CD4-positive, alpha-beta T cell treated with Interleukin-12 subunit alpha and Interleukin-12 subunit beta, for 1 hour (primary cell): ENCODE results near the gene PAFAH1B1.
"Not testable (repeated sequence)": the region's sequence is repeated elsewhere in the genome, so short reads cannot be mapped to it uniquely, and the experiment has no call there.

Experiments used
- DNase-seq: peaks from one replicate; pipeline ENCODE4 v3.0.0-alpha.2; 2020

Gene PAFAH1B1

GRCh38 chr17:2691069-2691871, 97.8 kb downstream of the PAFAH1B1 start:
- no peak for DNase-seq

- DNase-seq = no peak
Measured at GRCh38 chr17:2691965-2692780, 98.7 kb downstream of the PAFAH1B1 start.

GRCh38 chr17:2692781-2693135, 99.3 kb downstream of the PAFAH1B1 start:
- DNase-seq = no peak

GRCh38 chr17:2693561-2694380, 100.3 kb downstream of the PAFAH1B1 start:
- no peak for DNase-seq

- DNase-seq = no peak
Measured at GRCh38 chr17:2694381-2695242, 101.2 kb downstream of the PAFAH1B1 start.

- DNase-seq = no peak
Measured at GRCh38 chr17:2695243-2695960, 101.9 kb downstream of the PAFAH1B1 start.

- no peak for DNase-seq
Measured at GRCh38 chr17:2695961-2696760, 102.7 kb downstream of the PAFAH1B1 start.

GRCh38 chr17:2697611-2698162, 104.2 kb downstream of the PAFAH1B1 start:
- DNase-seq = no peak

GRCh38 chr17:2699216-2699805, 105.9 kb downstream of the PAFAH1B1 start:
- not testable (repeated sequence) for DNase-seq

- DNase-seq = no peak
Measured at GRCh38 chr17:2700030-2700490, 106.6 kb downstream of the PAFAH1B1 start.

- no peak for DNase-seq
Measured at GRCh38 chr17:2700491-2701141, 107.2 kb downstream of the PAFAH1B1 start.

- no peak for DNase-seq
Measured at GRCh38 chr17:2701161-2701995, 107.9 kb downstream of the PAFAH1B1 start.

GRCh38 chr17:2701996-2702741, 108.7 kb downstream of the PAFAH1B1 start:
- no peak for DNase-seq

GRCh38 chr17:2703181-2703580, 109.7 kb downstream of the PAFAH1B1 start:
- DNase-seq = no peak

GRCh38 chr17:2703606-2704005, 110.2 kb downstream of the PAFAH1B1 start:
- DNase-seq = no peak

GRCh38 chr17:2704031-2704889, 110.8 kb downstream of the PAFAH1B1 start:
- DNase-seq = no peak

- no peak for DNase-seq
Measured at GRCh38 chr17:2704890-2705248, 111.4 kb downstream of the PAFAH1B1 start.
